Spleen (tissue), 7 donors: ENCODE data around the gene CXCL1.

Source experiments
- CTCF ChIP-seq, 11 experiments: fragments of 200-600 bp in 7 of 11; fragments of 450-650 bp in 4 of 11; sonication (generic) in 4 of 11; IDR thresholded peaks in 8 of 11; conservative IDR thresholded peaks in 3 of 11; 1 replicate in 7 of 11; 2 replicates in 4 of 11; pipeline versions ENCODE4 v1.4.0 to v1.8.0; 2016 to 2021; ENCODE audit warnings: antibody characterized with exemption in 11 of 11, inconsistent platforms in 4 of 11, mild to moderate bottlenecking in 1 of 11
- POLR2A ChIP-seq, 3 donors: fragments of 450-650 bp; IDR thresholded peaks; one replicate each; pipeline ENCODE4 v1.5.1; 2017; ENCODE audit warnings: antibody characterized with exemption in 3 of 3, mild to moderate bottlenecking in 1 of 3
- donor health status: DM: no; HTN: no; CAD: no; lungs with moderate emphysema.
- donor health status: DM: no; HTN: no; CAD: no.
- donor health status: DM: no; HTN: no; CAD: no.

- TF ChIP-seq CTCF (IDR thresholded peaks at IDR 0.05 in 8 of 11, conservative IDR thresholded peaks at IDR 0.05 in 3 of 11) = no peak
- no peak for TF ChIP-seq POLR2A (IDR thresholded peaks at IDR 0.05)
Measured at GRCh38 chr4:73842696-73843095, 26.5 kb upstream of the CXCL1 start.
